GM18907 (cell line): Measurements from ENCODE around the gene BCAS3.
"Not testable (repeated sequence)": the region's sequence is repeated elsewhere in the genome, so short reads cannot be mapped to it uniquely, and the experiment has no call there.

ENCODE experiments used
- ATAC-seq: cut with Tn5 transposase; IDR thresholded peaks from one replicate; pipeline ENCODE4 v1.9.1; 2021; ENCODE audit warnings: mild to moderate bottlenecking, moderate library complexity; ENCODE audit not compliant: unreplicated experiment

Gene BCAS3

GRCh38 chr17:60744355-60744966 is 66.8 kb downstream of the BCAS3 start:
- ATAC-seq, result no peak

GRCh38 chr17:60745544-60745943 is 67.9 kb downstream of the BCAS3 start:
- no peak for ATAC-seq

- ATAC-seq, result no peak
These were observed 69.6 kb downstream of the BCAS3 start for GRCh38 chr17:60747069-60747808.

GRCh38 chr17:60748204-60748603 is 70.6 kb downstream of the BCAS3 start:
- no peak for ATAC-seq

- no peak for ATAC-seq
These were observed 71.4 kb downstream of the BCAS3 start for GRCh38 chr17:60749050-60749449.

GRCh38 chr17:60749708-60750107 is 72.1 kb downstream of the BCAS3 start:
- no peak for ATAC-seq

GRCh38 chr17:60750640-60751039 is 73.0 kb downstream of the BCAS3 start:
- ATAC-seq, result no peak

- no peak for ATAC-seq
These were observed 74.2 kb downstream of the BCAS3 start for GRCh38 chr17:60751884-60752283.

- no peak for ATAC-seq
These were observed 75.4 kb downstream of the BCAS3 start for GRCh38 chr17:60752873-60753577.

GRCh38 chr17:60754057-60754604 is 76.5 kb downstream of the BCAS3 start:
- ATAC-seq, result no peak

GRCh38 chr17:60756798-60757197 is 79.1 kb downstream of the BCAS3 start:
- ATAC-seq, result not testable (repeated sequence)

- no peak for ATAC-seq
These were observed 79.8 kb downstream of the BCAS3 start for GRCh38 chr17:60757437-60757836.

- ATAC-seq, result no peak
These were observed 82.1 kb downstream of the BCAS3 start for GRCh38 chr17:60759756-60760155.

GRCh38 chr17:60761301-60761700 is 83.7 kb downstream of the BCAS3 start:
- ATAC-seq, result not testable (repeated sequence)

- no peak for ATAC-seq
These were observed 89.1 kb downstream of the BCAS3 start for GRCh38 chr17:60766778-60767190.

GRCh38 chr17:60767744-60768308 is 90.2 kb downstream of the BCAS3 start:
- ATAC-seq, result no peak

GRCh38 chr17:60769327-60769726 is 91.7 kb downstream of the BCAS3 start:
- ATAC-seq, result no peak

- ATAC-seq, result no peak
These were observed 93.3 kb downstream of the BCAS3 start for GRCh38 chr17:60770946-60771422.

- ATAC-seq, result not testable (repeated sequence)
These were observed 94.0 kb downstream of the BCAS3 start for GRCh38 chr17:60771621-60772020.

GRCh38 chr17:60773552-60773951 is 95.9 kb downstream of the BCAS3 start:
- no peak for ATAC-seq

- no peak for ATAC-seq
These were observed 104.3 kb downstream of the BCAS3 start for GRCh38 chr17:60781880-60782412.
